Mesothelial cell of epicardium (in vitro differentiated cells): Measurements from ENCODE around the gene APMAP. TPM values are rescaled to one million over a fixed set of nuclear protein-coding genes. Genes with fewer than 3 reads are reported as not detected.

Source experiments
- DNase-seq, 2 experiments: peaks; one replicate each; pipeline ENCODE4 v3.0.0; 2021; ENCODE audit warnings: low spot score in 2 of 2; ENCODE audit not compliant: unreplicated experiment in 2 of 2
- H3K27ac Mint-ChIP-seq: 2 replicates; pipeline ENCODE4 v1.8.0; 2021; ENCODE audit warnings: mixed read lengths
- H3K27me3 Mint-ChIP-seq: 2 replicates; pipeline ENCODE4 v1.8.0; 2021; ENCODE audit warnings: low read depth, mixed read lengths
- H3K36me3 Mint-ChIP-seq: 2 replicates; pipeline ENCODE4 v1.8.0; 2021; ENCODE audit warnings: mixed read lengths
- H3K4me1 Mint-ChIP-seq: 2 replicates; pipeline ENCODE4 v1.8.0; 2021; ENCODE audit warnings: mixed read lengths
- H3K4me3 Mint-ChIP-seq: 2 replicates; pipeline ENCODE4 v1.8.0; 2021; ENCODE audit warnings: mild to moderate bottlenecking, moderate library complexity, mixed read lengths
- H3K9me3 Mint-ChIP-seq: 2 replicates; pipeline ENCODE4 v1.8.0; 2021; ENCODE audit warnings: mixed read lengths
- total RNA-seq: library from RNA; stranded (reverse); gene quantifications from 3 replicates; pipeline ENCODE4 v1.2.1, GENCODE V29; 2021
- TF ChIP-seq, protein P1 (sequence below): fragments of 200-600 bp; sonication (generic); IDR thresholded peaks from one replicate; pipeline ENCODE4 v1.5.0; 2021; ENCODE audit warnings: antibody characterized with exemption; ENCODE audit not compliant: unreplicated experiment

Gene APMAP
- total RNA-seq, 1 donor from 2014 or later, result 77.4 TPM

GRCh38 chr20:24963672-24964505 is 28.7 kb downstream of the APMAP start:
- TF ChIP-seq, protein P1, sequence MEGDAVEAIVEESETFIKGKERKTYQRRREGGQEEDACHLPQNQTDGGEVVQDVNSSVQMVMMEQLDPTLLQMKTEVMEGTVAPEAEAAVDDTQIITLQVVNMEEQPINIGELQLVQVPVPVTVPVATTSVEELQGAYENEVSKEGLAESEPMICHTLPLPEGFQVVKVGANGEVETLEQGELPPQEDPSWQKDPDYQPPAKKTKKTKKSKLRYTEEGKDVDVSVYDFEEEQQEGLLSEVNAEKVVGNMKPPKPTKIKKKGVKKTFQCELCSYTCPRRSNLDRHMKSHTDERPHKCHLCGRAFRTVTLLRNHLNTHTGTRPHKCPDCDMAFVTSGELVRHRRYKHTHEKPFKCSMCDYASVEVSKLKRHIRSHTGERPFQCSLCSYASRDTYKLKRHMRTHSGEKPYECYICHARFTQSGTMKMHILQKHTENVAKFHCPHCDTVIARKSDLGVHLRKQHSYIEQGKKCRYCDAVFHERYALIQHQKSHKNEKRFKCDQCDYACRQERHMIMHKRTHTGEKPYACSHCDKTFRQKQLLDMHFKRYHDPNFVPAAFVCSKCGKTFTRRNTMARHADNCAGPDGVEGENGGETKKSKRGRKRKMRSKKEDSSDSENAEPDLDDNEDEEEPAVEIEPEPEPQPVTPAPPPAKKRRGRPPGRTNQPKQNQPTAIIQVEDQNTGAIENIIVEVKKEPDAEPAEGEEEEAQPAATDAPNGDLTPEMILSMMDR, result no peak
- Mint-ChIP-seq H3K36me3 (peaks cover 34% of the 10 kb centered on the region), H3K4me1 (no peaks in the 10 kb centered on the region), H3K27ac (no peak overlapping the region), H3K27me3 (no peaks in the 10 kb centered on the region), H3K4me3 (no peak overlapping the region), H3K9me3 (no peaks in the 10 kb centered on the region)
- DNase-seq, result no peak

GRCh38 chr20:24962510-24962909 is 30.0 kb downstream of the APMAP start:
- H3K36me3 Mint-ChIP-seq, result peaks cover 24% of the 10 kb centered on the region
- DNase-seq, result no peak
- H3K9me3 Mint-ChIP-seq, result no peaks in the 10 kb centered on the region
- H3K27me3 Mint-ChIP-seq, result no peaks in the 10 kb centered on the region
- TF ChIP-seq, protein P1, result no peak
- H3K4me3 Mint-ChIP-seq, result no peak overlapping the region
- H3K27ac Mint-ChIP-seq, result no peak overlapping the region
- no peaks in the 10 kb centered on the region for H3K4me1 Mint-ChIP-seq

DNA sequence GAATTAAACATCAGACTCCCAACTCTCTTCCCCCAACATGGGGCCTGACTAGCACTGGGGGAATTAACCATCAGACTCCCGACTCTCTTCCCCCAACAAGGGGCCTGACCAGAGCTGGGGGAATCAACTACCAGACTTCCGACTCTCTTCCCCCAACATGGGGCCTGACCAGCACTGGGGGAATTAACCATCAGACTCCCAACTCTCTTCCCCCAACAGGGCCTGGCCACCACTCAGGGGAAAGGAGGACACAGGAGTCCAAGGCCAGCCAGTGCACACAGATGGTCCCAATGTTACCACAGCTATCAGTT is 30.4 kb downstream of the APMAP start:
- H3K4me3 Mint-ChIP-seq, result no peak overlapping the region
- no peaks in the 10 kb centered on the region for H3K9me3 Mint-ChIP-seq
- H3K27me3 Mint-ChIP-seq, result no peaks in the 10 kb centered on the region

DNA sequence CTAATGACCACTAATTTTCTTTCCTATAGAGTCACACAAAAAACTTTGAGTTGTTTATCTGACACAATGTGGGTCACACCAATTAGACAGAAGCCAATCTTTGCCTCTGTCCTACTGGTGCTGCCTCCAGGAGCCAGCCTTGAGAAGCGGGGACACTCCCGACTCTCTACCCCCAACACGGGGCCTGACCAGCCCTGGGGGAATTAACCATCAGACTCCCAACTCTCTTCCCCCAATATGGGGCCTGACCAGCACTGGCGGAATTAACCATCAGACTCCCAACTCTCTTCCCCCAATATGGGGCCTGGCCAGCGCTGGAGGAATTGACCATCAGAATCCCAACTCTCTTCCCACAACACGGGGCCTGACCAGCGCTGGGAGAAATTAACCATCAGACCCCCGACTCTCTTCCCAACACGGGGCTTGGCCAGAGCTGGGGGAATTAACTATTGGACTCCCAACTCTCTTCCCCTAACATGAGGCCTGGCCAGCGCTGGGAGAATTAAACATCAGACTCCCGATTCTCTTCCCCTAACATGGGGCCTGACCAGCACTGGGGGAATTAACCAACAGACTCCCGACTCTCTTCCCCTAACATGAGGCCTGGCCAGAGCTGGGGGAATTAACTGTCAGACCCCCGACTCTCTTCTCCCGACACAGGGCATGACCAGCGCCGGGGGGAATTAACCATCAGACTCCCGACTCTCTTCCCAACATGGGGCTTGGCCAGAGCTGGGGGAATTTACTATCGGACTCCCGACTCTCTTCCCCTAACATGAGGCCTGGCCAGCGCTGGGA is 31.0 kb downstream of the APMAP start:
- DNase-seq, result no peak
- Mint-ChIP-seq H3K27me3 (no peaks in the 10 kb centered on the region), H3K27ac (no peak overlapping the region), H3K36me3 (peaks cover 21% of the 10 kb centered on the region), H3K4me3 (no peak overlapping the region), H3K9me3 (no peaks in the 10 kb centered on the region), H3K4me1 (no peaks in the 10 kb centered on the region)
- TF ChIP-seq, protein P1, result no peak

More for the DNA sequence above, 30.4 kb downstream of the APMAP start:
- Mint-ChIP-seq H3K27ac (no peak overlapping the region), H3K36me3 (peaks cover 21% of the 10 kb centered on the region), H3K4me1 (no peaks in the 10 kb centered on the region)
- no peak for DNase-seq
- TF ChIP-seq, protein P1, result no peak

DNA sequence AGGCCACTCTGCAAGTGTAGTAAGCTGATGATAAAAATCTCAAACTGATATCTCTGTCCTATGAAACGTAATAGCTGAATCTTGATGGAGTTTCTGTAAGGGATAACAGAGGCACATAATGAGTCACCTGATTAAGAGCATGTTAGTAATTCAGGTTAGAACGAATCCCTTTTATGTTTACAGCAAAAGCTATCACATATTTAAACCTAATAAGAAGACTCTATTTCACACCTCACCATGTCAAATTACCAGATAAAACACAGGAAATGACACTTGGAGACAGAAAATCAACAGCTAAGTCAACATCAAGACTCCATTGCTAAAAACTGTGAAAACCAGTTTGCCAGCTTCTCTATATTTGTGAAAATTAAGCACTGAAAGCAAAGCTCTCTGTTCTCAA is 31.7 kb downstream of the APMAP start:
- no peak overlapping the region for H3K27ac Mint-ChIP-seq
- H3K4me3 Mint-ChIP-seq, result no peak overlapping the region
- DNase-seq, result no peak
- H3K36me3 Mint-ChIP-seq, result peaks cover 17% of the 10 kb centered on the region
- H3K9me3 Mint-ChIP-seq, result no peaks in the 10 kb centered on the region
- H3K27me3 Mint-ChIP-seq, result no peaks in the 10 kb centered on the region
- TF ChIP-seq, protein P1, result no peak
- no peaks in the 10 kb centered on the region for H3K4me1 Mint-ChIP-seq
